Heart left ventricle (tissue), 16 donors: ENCODE data around the gene PTGIS. TPM values are rescaled to one million over a fixed set of nuclear protein-coding genes. Genes with fewer than 3 reads are reported as not detected.

Source experiments
- ATAC-seq, 4 donors: fragments of 200-7000 bp; cut with Tn5 transposase; one replicate each; pipeline ENCODE4 v1.9.1; 2020 to 2022; ENCODE audit warnings: moderate library complexity in 4 of 4, mild to moderate bottlenecking in 3 of 4, moderate number of reproducible peaks in 1 of 4
- DNase-seq, 5 donors: peaks; one replicate each; pipeline ENCODE4 v3.0.0-alpha.2; 2020
- H3K27ac ChIP-seq, 12 donors: fragments of 200-600 bp; sonication (generic) in 4 of 12; one replicate each; pipeline versions ENCODE4 v1.5.0 to v1.8.0; 2016 to 2022; ENCODE audit warnings: mild to moderate bottlenecking in 2 of 12
- H3K27me3 ChIP-seq, 9 donors: fragments of 200-600 bp; sonication (generic) in 2 of 9; one replicate each; pipeline versions ENCODE4 v1.5.1 to v1.8.0; 2016 to 2022; ENCODE audit warnings: mild to moderate bottlenecking in 3 of 9
- H3K36me3 ChIP-seq, 9 donors: fragments of 200-600 bp; sonication (generic) in 2 of 9; one replicate each; pipeline versions ENCODE4 v1.5.0 to v1.8.0; 2018 to 2022; ENCODE audit warnings: mild to moderate bottlenecking in 2 of 9
- H3K4me1 ChIP-seq, 12 donors: fragments of 200-600 bp; sonication (generic) in 4 of 12; one replicate each; pipeline versions ENCODE4 v1.5.0 to v1.8.0; 2016 to 2022; ENCODE audit warnings: mild to moderate bottlenecking in 3 of 12
- H3K4me3 ChIP-seq, 12 donors: fragments of 200-600 bp; sonication (generic) in 4 of 12; one replicate each; pipeline versions ENCODE4 v1.5.0 to v1.8.0; 2017 to 2022; ENCODE audit warnings: mild to moderate bottlenecking in 9 of 12, moderate library complexity in 4 of 12
- H3K9me3 ChIP-seq, 12 donors: fragments of 200-600 bp; sonication (generic) in 4 of 12; one replicate each; pipeline versions ENCODE4 v1.5.0 to v1.8.0; 2016 to 2022; ENCODE audit warnings: mild to moderate bottlenecking in 1 of 12
- CTCF ChIP-seq, 12 donors: fragments of 200-600 bp; sonication (generic) in 4 of 12; IDR thresholded peaks; one replicate each; pipeline versions ENCODE4 v1.5.0 to v1.8.0; 2018 to 2022; ENCODE audit warnings: antibody characterized with exemption in 12 of 12, mild to moderate bottlenecking in 5 of 12
- POLR2A ChIP-seq, 2 donors: fragments of 450-650 bp; IDR thresholded peaks; one replicate each; pipeline ENCODE4 v1.6.1; 2017; ENCODE audit warnings: antibody characterized with exemption in 2 of 2, mild to moderate bottlenecking in 2 of 2, moderate library complexity in 2 of 2
- WGBS, 4 donors: extraction: QIAGEN DNeasy Blood & Tissue Kit in 2 of 4; methylation state at CpG; one replicate each; pipeline versions ENCODE4 v1.1.5 to v1.1.7; 2013 to 2018; 5-methylcytosine and 5-hydroxymethylcytosine counted together
- intact Hi-C, 10 donors: fragments of 100-400 bp; cut with DNase I; formaldehyde crosslinking; loops; one replicate each; pipeline versions ENCODE4 v1.11.1 to v1.14.2; 2022
- polyA plus RNA-seq, 2 donors: library from polyadenylated mRNA; stranded (reverse); fragments of 200-250 nt; gene quantifications; one replicate each; pipeline ENCODE4 v1.2.3, GENCODE V29; 2013
- total RNA-seq, 9 donors: library from RNA; depleted of rRNA in 2 of 9; stranded (reverse); fragments of >200 nt in 2 of 9; fragmentation: NEBNext Ultra II Directional in 3 of 9; extraction: Animal tissue kit (Norgen Biotek cat#: 25700) in 3 of 9; gene quantifications; one replicate each; pipeline versions ENCODE4 v1.1.0 to v1.2.4, GENCODE V29; 2016 to 2023
- donor health status: ischemic (EF 13 %, LVEDD 7.1; RV severe dilation, severe dysfunction).
- donor health status: healthy with polysubstance abuse.
- donor health status: DM: no; HTN: yes; CAD: no.
- donor health status: DM: no; HTN: no; CAD: no.
- donor health status: ischemic (EF 25% LVEDD 6.9; RV normal size, moderate dysfunction).
- donor health status: ischemic (EF 25% LVEDD 5.7; RV mildly dilated, moderate dysfunction).
- donor health status: healthy.
- donor health status: DM: yes; HTN: yes; CAD: no.
- donor health status: ischemic (EF 35%, LVEDD 5.7; RV mildly dilated, moderate dysfunction).
- donor health status: nonischemic (EF 11% LVEDD 7.7; RV severe dilation, severe dysfunction).
- donor health status: DM: yes; HTN: yes; CAD: no.
- donor health status: PGD.
- donor health status: ischemic (EF 29% LVEDD 5.4; RV normal size, mild dysfunction).
- donor health status: nonischemic (EF 23%, LVEDD 6.1; RV moderate dilation, normal function).

Gene PTGIS
- total and polyA plus RNA-seq, 11 donors = 5.3 to 95.2 (median 20.1) TPM

- H3K27ac ChIP-seq = peak overlapping the region in 7 of 12 donors; percentile 27 to 80 (median 59)
- H3K4me1 ChIP-seq = peaks cover 0 to 49% (median 16%) of the 10 kb centered on the region in 12 donors
- intact Hi-C loops = no loop called here
Measured at GRCh38 chr20:49583343-49583668, 15.4 kb upstream of the PTGIS start.

GRCh38 chr20:49582413-49583334, 14.7 kb upstream of the PTGIS start:
- Histone ChIP-seq H3K9me3 (peaks cover 0 to 15% (median 5%) of the 10 kb centered on the region in 12 donors), H3K27me3 (no peaks in the 10 kb centered on the region), H3K36me3 (no peaks in the 10 kb centered on the region), H3K4me3 (no peak overlapping the region), H3K27ac (peak overlapping the region in 7 of 12 donors; percentile 27 to 86 (median 59)), H3K4me1 (peaks cover 0 to 49% (median 16%) of the 10 kb centered on the region in 12 donors)
- 94 to 96% (median 96%) methylated on average over 10 of the region's 10 CpGs for WGBS, 4 donors
- TF ChIP-seq POLR2A (IDR thresholded peaks at IDR 0.05) (no peak), CTCF (IDR thresholded peaks at IDR 0.05) (no peak)
- DNase-seq = no peak
- no peak for ATAC-seq
- intact Hi-C loops = no loop called here

More at GRCh38 chr20:49583343-49583668, 15.4 kb upstream of the PTGIS start:
- 76 to 88% (median 79%) methylated on average over 4 of the region's 4 CpGs for WGBS, 4 donors
- no peak for DNase-seq
- H3K9me3 ChIP-seq = peaks cover 0 to 15% (median 5%) of the 10 kb centered on the region in 12 donors
- H3K36me3 ChIP-seq = no peaks in the 10 kb centered on the region
- no peak overlapping the region for H3K4me3 ChIP-seq
- TF ChIP-seq POLR2A (IDR thresholded peaks at IDR 0.05) (no peak), CTCF (IDR thresholded peaks at IDR 0.05) (no peak)
- no peaks in the 10 kb centered on the region for H3K27me3 ChIP-seq
- peak in 1 of 4 donors; percentile 44 for ATAC-seq

- Histone ChIP-seq H3K36me3 (no peaks in the 10 kb centered on the region), H3K27ac (peak overlapping the region in 5 of 12 donors; percentile 68 to 89 (median 83)), H3K4me1 (peaks cover 0 to 49% (median 16%) of the 10 kb centered on the region in 12 donors), H3K27me3 (no peaks in the 10 kb centered on the region), H3K4me3 (no peak overlapping the region), H3K9me3 (peaks cover 0 to 17% (median 5%) of the 10 kb centered on the region in 12 donors)
- no peak for ATAC-seq
- intact Hi-C loops = no loop called here
- WGBS, 4 donors = 99 to 100% (median 100%) methylated on average over 1 of the region's 1 CpG
- no peak for DNase-seq
- TF ChIP-seq CTCF (IDR thresholded peaks at IDR 0.05) = no peak
- no peak for TF ChIP-seq POLR2A (IDR thresholded peaks at IDR 0.05)
Measured at GRCh38 chr20:49581482-49581881, 13.5 kb upstream of the PTGIS start.

GRCh38 chr20:49580813-49581174, 12.9 kb upstream of the PTGIS start:
- peaks cover 0 to 45% (median 17%) of the 10 kb centered on the region in 12 donors for H3K4me1 ChIP-seq
- H3K9me3 ChIP-seq = peaks cover 0 to 21% (median 5%) of the 10 kb centered on the region in 12 donors
- no peak for ATAC-seq
- H3K36me3 ChIP-seq = no peaks in the 10 kb centered on the region
- H3K27me3 ChIP-seq = no peaks in the 10 kb centered on the region
- no peak for DNase-seq
- TF ChIP-seq CTCF (IDR thresholded peaks at IDR 0.05) = no peak
- no peak for TF ChIP-seq POLR2A (IDR thresholded peaks at IDR 0.05)
- 49 to 71% (median 53%) methylated on average over 1 of the region's 1 CpG for whole genome bisulfite sequencing, 4 donors
- no peak overlapping the region for H3K4me3 ChIP-seq
- intact Hi-C loops = no loop called here
- H3K27ac ChIP-seq = peak overlapping the region in 8 of 12 donors; percentile 45 to 89 (median 76)
